HG03045 (cell line): ENCODE results near the gene LMBR1L.

Experiments used
- ATAC-seq: cut with Tn5 transposase; IDR thresholded peaks from one replicate; pipeline ENCODE4 v1.9.1; 2021; ENCODE audit warnings: mild to moderate bottlenecking, moderate library complexity; ENCODE audit not compliant: unreplicated experiment

Gene LMBR1L

GRCh38 chr12:49055092-49055491, 55.6 kb downstream of the LMBR1L start:
- no peak for ATAC-seq

GRCh38 chr12:49054524-49054923, 56.1 kb downstream of the LMBR1L start:
- no peak for ATAC-seq

- no peak for ATAC-seq
These were observed 56.6 kb downstream of the LMBR1L start for GRCh38 chr12:49054096-49054495.

GRCh38 chr12:49052451-49053208, 58.0 kb downstream of the LMBR1L start:
- no peak for ATAC-seq

GRCh38 chr12:49051777-49052438, 58.7 kb downstream of the LMBR1L start:
- no peak for ATAC-seq

GRCh38 chr12:49051373-49051764, 59.3 kb downstream of the LMBR1L start:
- ATAC-seq, result no peak

- no peak for ATAC-seq
These were observed 59.9 kb downstream of the LMBR1L start for GRCh38 chr12:49050507-49051372.

GRCh38 chr12:49049566-49050224, 61.0 kb downstream of the LMBR1L start:
- ATAC-seq, result no peak

GRCh38 chr12:49048953-49049352, 61.7 kb downstream of the LMBR1L start:
- ATAC-seq, result no peak
